NCI-H526 (cell line): ENCODE results near the gene OR10P1.

ENCODE experiments used
- DNase-seq, 2 experiments: peaks; one replicate each; lab custom pipeline; 2025; lab: John Stamatoyannopoulos, UW

Gene OR10P1

DNA sequence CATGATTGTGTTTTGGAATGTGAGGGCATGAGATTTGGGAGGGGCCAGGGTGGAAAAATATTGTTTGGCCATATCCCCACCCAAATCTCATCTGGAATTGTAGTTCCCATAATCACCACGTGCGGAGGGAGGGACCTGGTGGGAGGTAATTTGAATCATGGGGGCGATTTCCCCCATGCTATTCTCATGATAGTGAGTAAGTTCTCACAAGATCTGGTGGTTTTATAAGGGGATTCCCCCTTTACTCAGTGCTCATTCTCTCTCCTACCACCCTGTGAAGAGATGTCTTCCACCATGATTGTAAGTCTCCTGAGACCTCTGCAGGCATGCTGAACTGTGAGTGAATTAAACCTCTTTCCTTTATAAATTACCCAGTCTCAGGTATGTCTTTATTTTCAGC lies 15.7 kb downstream of the OR10P1 start:
- no peak for DNase-seq

DNA sequence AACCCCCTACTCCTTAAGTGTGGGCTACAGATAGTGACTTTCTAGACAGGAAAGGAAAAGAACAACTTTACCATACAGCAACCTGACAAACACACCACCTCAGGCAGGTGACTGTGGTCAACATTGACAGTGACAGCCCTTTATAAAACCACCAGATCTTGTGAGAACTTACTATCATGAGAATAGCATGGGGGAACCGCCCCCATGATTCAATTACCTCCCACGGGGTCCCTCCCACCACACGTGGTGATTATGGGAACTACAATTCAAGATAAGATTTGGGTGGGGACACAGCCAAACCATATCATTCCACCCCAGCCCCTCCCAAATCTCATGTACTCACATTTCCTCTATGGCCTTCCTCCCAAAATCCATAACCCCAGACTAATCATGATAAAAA lies 16.3 kb downstream of the OR10P1 start:
- no peak for DNase-seq

DNA sequence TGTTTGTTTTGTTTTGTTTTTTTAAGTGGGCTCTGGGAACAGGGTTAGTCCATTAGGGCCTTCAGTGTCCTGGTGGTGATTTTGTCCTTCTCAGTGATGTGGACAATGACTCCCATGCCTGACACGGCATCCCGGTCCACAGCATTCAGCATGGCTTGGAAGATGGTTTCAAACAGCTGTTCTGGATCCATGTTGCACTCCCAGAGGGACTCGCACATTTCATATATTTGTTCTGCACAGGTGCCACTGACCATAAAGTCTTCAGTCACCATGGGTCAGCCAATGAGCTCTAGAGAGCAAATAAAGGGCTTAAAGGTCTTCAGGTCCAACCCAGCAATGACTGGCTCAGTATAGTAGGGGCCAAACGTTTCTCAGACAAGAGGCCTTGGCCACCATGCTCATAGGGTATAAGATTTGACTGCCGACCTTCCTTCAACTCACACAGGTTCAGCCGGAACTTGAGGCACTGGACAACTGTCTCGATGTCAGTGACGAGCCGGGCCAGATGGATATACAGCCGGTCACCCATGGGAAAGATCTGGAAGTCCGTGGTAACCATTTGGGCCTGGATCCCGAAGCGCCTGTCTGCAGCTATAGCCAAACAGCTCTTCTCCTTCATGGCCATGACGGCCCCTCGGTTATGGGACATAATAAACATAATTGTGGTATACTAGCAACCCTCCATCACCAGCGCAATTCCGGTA lies 18.0 kb downstream of the OR10P1 start:
- no peak for DNase-seq

DNA sequence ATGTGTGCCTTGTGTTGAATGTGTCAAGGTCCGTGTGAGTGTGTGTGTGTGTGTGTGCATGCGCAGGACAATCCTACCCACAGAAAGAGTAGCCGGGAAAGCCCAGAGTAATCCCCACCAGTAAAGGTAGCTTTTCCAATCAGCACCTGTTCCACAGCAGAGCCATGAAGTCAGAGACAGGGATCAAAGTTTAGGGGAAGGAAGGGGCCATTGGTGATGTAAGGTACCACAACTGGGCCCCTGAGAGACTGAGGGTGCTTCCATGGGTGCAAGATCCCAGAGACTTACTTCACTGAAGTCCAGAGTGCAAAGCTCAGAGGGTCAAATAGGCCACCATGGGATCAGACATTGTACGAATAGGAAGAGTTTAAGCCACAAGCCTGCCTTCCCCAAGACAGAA lies 20.5 kb downstream of the OR10P1 start:
- no peak for DNase-seq

DNA sequence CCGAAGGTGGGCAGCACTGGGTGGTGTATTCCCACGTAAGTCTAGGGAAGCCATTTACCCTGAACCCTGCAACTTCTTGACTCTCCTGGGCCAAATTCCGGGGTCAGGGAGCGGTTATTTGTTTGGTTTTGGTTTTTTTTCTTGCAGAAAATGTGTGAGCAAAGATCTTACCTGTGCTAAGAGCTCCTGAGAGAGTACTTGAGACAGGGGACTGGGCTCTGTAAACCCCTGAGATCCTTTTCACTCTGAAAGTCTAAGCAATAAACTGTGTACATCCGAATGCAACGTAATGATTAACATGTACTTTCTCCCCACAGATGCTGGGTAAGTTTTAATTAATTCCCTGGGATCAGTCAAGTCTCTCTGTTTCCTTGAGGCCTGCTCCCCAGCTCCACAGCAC lies 21.5 kb downstream of the OR10P1 start:
- no peak for DNase-seq

DNA sequence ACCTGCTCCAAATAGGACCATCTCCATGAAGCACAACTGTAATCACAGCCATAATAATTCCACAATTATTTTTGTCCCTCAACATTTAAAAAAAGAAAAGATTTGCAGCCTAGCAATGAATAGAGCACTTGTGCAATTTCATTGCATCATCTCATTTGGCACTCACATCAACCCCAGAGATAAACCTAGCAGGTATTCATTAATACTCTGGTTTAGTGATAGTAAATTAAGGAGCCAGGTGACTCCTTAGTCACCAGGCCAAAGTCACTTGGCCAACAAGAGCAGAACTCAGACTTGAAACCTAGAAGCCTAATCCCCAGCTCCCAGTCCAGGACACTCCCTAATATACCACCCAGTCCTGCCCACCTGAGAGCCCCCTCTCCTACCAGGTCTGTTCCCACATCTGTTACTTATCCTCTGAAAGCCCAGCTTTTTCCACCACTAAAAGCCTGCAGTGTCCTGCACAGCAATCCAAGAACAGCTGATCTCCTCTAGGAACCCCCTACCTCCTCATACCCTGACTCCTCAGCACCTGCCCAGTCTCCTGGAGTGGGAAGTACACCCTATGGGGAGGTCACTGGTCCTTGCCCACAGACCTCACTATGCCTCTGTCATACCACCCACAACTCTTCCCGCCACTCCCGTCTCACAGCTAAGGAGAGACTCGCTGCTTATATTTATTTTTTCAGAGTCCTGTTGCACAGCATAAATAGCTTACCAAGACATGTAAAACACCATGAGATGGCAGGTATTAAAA lies 22.1 kb downstream of the OR10P1 start:
- no peak for DNase-seq

DNA sequence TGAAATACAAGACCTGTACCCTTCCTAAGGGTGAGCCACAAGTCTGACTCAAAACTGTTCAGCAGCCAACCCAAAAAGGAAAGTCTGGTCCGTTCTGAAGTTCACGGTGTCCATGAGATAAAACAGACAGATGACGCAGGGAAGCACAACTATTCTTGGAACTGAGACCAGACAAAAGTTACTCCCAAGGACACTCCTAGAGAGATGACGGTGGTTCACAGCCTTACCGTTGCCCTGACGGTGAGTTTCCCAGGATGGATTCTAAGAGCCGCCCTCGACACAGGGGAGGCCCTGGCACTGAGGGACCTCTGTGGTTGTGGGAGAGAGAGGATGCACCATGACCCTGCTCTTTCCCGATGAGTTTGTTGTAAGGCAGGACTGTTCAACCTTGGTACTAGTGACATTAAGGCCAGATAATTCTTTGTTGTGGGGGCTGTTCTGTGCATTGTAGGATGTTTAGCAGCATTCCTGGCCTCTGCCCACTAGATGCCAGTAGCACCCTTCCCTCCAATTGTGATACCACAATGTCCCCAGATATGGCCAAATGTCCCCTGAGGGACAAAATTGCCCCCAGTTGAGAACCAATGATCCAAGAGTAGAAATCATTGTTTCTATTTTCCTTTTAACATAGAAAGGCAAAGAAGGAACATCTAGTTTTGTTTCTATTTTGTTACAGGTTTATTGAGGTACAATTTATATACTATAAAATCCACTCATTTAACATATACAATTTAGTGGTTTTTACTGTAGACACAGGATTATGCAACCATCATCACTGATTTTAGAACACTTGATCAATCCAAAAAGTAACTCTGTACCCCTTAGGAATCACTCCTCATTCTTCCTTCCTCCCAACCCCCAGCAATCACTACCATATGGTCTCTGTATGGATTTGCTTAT lies 23.0 kb downstream of the OR10P1 start:
- DNase-seq = peak in 1 of 2 experiments; percentile 44

DNA sequence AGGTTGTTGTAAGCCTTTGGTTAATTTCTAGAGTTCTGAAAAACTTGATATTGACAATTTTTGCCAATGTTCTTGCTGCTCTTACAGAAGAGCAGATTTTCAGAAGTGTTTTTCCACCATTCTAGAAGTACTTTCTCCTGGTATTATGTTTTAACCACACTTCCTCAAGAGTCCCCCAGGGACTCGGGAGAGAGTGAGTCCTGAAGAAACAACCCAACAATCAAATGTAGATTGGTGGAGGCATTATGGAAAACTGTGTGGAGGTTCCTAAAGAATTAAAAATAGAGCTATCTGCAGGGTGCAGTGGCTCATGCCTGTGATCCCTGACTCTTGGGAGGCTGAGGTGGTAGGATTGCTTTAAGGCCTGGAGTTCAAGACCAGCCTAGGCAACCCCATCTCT lies 26.7 kb downstream of the OR10P1 start:
- no peak for DNase-seq

DNA sequence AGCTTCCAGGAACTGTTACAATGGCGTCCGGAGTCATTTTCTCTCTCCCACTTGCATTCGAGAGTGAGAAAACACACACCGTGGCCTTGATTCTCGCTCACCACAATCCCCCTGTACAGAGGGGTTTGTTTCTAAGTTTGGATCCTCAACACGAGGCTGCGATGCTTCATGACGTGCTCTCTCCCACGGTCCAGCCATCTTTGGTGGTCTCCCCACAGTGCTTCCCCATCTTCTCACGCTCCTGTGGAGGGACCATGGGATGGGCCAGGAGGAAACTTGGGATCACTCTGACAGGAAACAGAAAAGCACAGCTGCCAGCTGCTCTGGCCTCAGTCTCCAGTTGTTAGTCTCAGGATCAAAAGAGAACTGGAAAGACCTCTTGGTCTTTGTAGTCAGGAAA lies 28.1 kb downstream of the OR10P1 start:
- DNase-seq = no peak

DNA sequence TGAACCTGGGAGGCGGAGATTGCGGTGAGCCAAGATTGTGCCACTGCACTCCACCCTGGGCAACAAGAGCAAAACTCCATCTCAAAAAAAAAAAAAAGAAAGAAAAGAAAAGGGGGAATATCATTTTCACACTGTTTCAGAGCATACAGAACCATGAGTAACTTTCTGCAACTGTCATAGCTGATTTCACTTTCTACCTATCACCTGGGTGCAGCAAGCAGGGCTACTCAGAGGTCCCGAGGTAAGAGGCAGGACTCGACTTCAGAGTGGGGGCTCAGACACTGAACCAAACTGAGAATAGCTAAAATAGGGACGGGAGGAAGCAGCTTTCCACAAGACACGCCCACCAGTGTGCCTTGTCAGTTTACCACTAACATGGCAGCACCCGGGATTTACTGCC lies 29.8 kb downstream of the OR10P1 start:
- DNase-seq = no peak

DNA sequence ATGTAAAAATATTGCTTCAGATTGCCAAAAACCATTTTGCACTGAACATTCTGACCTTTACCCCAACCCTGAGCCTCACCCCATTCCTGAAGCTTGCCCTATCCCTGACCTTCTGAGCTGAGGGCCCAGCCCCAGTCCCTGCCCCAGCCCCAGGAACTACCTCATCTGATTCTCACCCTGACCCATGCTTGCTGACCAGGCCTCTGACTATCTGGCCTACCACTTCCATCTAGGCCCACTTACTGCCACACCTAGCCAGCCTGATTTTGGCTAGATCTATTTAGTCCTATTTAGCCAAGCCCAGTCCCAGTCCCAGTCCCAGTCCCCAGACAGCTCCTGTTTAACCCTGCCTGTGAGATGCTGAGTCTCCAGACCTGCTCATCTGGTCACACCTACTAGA lies 33.6 kb downstream of the OR10P1 start:
- DNase-seq = no peak

DNA sequence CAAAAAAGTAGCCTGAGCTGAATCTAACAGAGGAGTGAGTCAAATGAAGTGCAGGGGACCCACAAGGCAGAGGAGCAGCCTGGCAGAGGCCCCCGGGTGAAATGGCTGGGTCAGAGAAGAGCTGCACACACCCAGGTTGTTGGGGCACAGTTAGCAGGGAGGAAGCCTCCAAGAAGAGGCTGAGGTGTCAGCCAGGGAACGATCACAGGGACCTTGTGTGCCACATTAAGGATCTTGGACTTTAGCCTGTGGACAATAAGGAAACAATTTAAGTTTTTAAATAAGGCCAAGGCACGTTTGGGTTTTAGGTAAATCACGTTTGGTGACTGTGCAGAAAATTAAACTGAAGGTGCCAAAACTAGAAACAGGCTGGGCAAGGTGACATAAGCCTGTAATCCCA lies 35.1 kb downstream of the OR10P1 start:
- DNase-seq = no peak

DNA sequence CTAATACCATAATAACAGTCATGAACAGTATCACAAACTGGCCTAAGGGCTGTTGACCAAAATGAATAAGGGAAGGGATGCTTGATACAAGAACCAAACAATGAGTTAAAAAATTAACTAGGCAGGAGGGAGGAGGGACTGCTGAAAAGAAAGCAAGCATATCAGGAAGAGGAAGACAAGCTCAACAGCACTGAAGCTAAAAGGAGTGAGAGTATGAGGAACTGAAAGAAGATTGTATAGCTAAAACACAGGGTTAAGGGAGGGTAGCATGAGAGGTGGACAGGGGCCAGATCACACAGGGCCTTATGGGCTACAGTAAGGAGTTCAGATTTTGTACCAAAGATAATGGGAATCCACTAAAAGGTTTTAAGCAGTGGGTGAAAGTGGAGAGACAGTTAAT lies 36.9 kb downstream of the OR10P1 start:
- no peak for DNase-seq

DNA sequence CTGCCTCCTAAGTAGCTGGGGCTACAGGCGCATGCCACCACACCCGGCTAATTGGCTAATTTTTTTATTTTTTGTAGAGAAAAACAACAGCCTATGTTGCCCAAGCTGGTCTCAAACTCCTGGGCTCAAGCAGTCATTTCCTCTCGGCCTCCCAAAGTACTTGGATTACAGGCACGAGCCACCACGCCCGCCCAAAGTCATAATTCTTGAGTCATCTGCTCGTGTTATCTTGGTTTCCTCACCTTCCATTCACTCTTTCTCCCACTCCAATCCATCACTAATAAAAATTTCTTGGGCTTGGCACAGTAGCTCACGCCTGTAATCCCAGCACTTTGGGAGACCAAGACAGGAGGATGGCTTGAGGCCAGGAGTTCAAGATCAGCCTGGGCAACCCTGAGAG lies 39.0 kb downstream of the OR10P1 start:
- no peak for DNase-seq

DNA sequence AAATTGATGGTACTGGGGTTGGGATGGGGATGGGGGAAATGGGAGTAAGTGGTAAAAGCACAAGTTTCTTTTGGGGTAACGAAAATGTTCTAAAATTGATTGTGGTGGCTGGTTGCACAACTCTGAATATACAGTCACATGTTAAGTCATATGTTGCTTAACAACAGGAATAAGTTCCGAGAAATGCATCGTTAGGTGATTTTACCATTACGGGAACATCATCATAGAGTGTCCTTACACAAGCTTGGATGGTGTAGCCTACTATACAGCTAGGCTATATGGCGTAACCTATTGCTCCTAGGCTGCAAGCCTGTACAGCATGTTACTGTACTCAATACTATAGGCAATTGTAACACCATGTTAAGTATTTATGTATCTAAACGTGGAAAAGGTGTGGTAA lies 40.0 kb downstream of the OR10P1 start:
- no peak for DNase-seq

DNA sequence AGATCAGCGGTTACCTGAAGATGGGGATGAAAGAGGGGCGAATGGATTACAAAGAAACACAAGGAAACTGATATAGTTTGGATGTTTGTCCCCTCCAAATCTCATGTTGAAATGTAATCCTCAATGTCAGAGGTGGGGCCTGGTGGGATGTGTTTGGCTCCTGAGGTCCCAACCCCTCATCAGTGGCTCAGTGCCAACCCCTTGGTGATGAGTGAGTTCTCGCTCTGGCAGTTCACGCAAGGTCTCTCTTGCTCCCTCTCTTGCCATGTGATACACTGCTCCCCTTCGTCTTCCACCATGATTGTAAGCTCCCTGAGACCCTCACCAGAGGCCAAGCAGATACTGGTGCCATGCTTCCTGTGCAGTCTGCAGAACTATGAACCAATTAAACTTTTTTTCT lies 43.0 kb downstream of the OR10P1 start:
- DNase-seq = no peak

DNA sequence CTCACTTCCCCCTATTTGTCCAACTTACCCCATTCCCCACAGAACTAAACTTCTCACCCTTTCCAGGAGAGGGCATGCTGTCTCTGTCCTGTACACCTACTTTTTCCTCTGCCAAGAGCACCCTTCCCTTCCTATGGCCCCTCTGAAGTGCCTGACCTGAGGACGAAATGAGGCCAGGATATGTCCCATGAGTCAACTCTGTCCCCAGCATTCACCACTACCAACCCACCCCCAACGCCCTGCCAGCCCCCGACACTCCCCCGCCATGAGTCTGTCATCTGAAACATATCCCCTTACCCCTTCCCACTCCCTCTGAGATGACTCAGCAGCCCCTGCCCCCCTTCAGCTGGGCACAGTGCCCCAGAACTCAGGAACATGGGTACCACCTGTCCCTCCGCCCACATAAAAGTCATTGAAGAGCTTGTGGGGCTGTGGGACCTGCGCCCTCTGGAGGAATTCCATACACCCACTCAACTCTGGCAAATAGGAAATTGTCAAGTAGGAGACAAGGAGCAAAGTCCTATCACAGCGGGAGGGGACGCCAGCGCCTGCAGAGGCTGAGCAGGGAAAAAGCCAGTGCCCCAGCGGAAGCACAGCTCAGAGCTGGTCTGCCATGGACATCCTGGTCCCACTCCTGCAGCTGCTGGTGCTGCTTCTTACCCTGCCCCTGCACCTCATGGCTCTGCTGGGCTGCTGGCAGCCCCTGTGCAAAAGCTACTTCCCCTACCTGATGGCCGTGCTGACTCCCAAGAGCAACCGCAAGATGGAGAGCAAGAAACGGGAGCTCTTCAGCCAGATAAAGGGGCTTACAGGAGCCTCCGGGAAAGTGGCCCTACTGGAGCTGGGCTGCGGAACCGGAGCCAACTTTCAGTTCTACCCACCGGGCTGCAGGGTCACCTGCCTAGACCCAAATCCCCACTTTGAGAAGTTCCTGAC lies 44.7 kb downstream of the OR10P1 start:
- peak; percentile 52 to 80 for DNase-seq

DNA sequence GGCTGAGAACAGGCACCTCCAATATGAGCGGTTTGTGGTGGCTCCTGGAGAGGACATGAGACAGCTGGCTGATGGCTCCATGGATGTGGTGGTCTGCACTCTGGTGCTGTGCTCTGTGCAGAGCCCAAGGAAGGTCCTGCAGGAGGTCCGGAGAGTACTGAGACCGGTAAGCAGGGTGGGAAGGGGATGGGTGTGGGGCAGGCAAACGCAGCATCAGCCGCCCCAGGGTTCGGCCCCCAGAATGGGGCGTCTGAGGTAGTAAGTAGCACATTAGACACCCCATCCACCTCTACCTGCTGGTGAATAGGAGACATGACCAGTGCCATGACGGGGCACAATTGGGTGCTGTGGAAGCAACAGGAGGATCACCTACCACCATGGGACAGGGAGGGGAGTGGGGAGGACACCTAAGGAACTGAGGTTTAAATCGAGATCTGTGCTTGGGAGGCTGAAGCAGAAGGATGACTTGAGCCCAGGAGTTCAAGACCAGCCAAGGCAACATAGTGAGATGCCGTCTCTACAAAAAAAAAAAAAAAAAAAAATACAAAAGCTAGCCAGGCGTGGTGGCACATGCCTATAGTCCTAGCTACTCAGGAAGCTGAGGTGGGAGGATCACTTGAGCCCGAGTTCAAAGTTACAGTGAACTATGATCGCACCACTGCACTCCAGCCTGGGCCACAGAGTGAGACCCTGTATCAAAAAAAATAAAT lies 45.5 kb downstream of the OR10P1 start:
- DNase-seq = peak in 1 of 2 experiments; percentile 18

DNA sequence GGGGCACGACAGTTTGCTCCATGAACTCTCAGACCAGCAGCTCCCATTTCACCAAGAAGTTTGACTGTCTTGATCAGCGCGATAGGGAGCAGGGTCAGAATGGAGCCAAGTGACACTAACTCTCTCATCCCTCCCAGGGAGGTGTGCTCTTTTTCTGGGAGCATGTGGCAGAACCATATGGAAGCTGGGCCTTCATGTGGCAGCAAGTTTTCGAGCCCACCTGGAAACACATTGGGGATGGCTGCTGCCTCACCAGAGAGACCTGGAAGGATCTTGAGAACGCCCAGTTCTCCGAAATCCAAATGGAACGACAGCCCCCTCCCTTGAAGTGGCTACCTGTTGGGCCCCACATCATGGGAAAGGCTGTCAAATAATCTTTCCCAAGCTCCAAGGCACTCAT lies 47.0 kb downstream of the OR10P1 start:
- no peak for DNase-seq

DNA sequence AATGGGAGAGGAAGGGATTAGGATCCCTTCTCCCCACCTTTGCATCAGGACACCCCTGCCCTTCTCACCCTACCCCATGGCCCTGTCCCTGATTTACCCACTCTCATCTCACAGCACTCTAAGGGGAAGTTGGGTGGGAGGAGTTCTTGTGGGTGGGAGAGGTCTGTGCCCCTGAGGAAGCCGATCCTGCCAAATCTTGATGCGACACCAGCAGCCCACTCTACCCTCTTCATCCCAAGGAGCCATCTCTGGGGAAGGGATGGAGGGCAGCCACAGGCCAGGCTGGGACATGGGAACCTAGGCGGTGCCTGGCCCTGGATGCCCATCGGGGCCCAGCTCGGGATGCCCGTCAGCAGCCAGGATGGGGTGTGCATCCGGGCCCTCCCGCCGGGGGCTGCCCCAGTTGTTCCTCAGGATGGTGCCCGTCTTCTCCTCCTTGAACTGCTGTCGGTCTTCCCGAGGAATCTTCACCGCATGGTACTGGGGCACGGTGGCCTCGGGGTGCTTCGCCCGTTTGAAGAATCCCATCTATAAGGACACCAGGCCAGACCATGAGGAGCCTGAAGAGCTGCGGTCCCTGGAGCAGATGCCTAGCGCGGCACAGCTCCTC lies 48.2 kb downstream of the OR10P1 start:
- no peak for DNase-seq

DNA sequence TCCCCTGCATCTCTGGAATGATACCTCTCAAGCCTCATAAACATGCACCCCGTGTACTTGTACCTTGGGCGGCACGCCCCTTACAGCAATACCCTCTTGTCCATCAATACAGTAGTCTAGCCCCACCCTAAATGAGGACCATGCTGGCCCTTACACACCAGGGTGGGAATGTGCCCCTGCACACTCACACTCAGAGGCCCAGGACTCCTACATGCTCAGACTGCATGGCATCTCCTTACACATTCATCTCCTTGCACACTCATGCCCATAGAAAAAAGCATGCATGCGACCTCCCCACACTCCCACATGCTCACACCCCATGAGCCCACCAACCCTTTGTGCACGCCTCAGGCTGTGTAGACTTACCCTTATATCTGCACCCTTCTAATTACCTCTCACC lies 49.0 kb downstream of the OR10P1 start:
- DNase-seq = no peak
